Panc1 (cell line): ENCODE results near the gene RABGAP1L. TPM values are rescaled to one million over a fixed set of nuclear protein-coding genes. Genes with fewer than 3 reads are reported as not detected.

ENCODE experiments used
- ATAC-seq: fragments of 200-7000 bp; cut with Tn5 transposase; 2 replicates; pipeline ENCODE4 v1.9.1; 2020; ENCODE audit warnings: mild to moderate bottlenecking, moderate library complexity
- BruUV-seq: library from RNA; stranded (reverse); fragments of 400-500 nt; replicated peaks from 2 replicates; lab custom pipeline; 2021; lab: Mats Ljungman, UMichigan
- CTCF ChIA-PET: fragments of 300-600 bp; sonication (Branson Sonifier 250); formaldehyde crosslinking; loops from one replicate; lab custom pipeline; 2022; ENCODE audit warnings: antibody characterized with exemption; lab: Charles Lee
- POLR2A ChIA-PET: fragments of 300-600 bp; sonication (Branson Sonifier 250); formaldehyde crosslinking; loops from one replicate; lab custom pipeline; 2022; ENCODE audit warnings: antibody characterized with exemption; lab: Charles Lee
- DNase-seq: peaks from one replicate; pipeline ENCODE4 v3.0.0-alpha.2; 2010; ENCODE audit warnings: low read depth, low spot score
- H3K27ac ChIP-seq: 2 replicates; pipeline ENCODE4 v1.5.1; 2011; ENCODE audit warnings: mild to moderate bottlenecking, low read length, inconsistent platforms
- H3K27me3 ChIP-seq: fragments of 200-500 bp; sonication (Bioruptor generic); 2 replicates; pipeline ENCODE4 v1.6.0; 2014; ENCODE audit warnings: low read length, inconsistent platforms; ENCODE audit not compliant: control insufficient read depth, insufficient read depth
- H3K36me3 ChIP-seq: fragments of 200-500 bp; sonication (Bioruptor generic); 2 replicates; pipeline ENCODE4 v1.5.1; 2014; ENCODE audit warnings: inconsistent platforms, mild to moderate bottlenecking, low read length, moderate library complexity; ENCODE audit not compliant: control insufficient read depth, insufficient read depth
- H3K4me1 ChIP-seq: 2 replicates; pipeline ENCODE4 v1.5.1; 2011; ENCODE audit warnings: inconsistent platforms, mild to moderate bottlenecking, low read length, moderate library complexity; ENCODE audit not compliant: control insufficient read depth, insufficient read depth
- H3K4me3 ChIP-seq, 2 experiments: 2 replicates each; pipeline ENCODE4 v1.5.1; 2011 to 2012; ENCODE audit warnings: low read depth in 2 of 2, low read length in 2 of 2, mild to moderate bottlenecking in 2 of 2, inconsistent platforms in 1 of 2, moderate library complexity in 1 of 2
- H3K9me3 ChIP-seq: fragments of 200-500 bp; sonication (Bioruptor generic); 2 replicates; pipeline ENCODE4 v1.5.1; 2014; ENCODE audit warnings: low read depth, mild to moderate bottlenecking, inconsistent platforms, low read length, moderate library complexity; ENCODE audit not compliant: control insufficient read depth, insufficient read depth
- POLR2AphosphoS5 ChIP-seq: IDR thresholded peaks from 2 replicates; pipeline ENCODE4 v1.6.1; 2012; ENCODE audit warnings: mild to moderate bottlenecking, low read depth, low read length, moderate library complexity
- REST ChIP-seq, 2 experiments: IDR thresholded peaks; 2 replicates each; pipeline ENCODE4 v1.6.1; 2011 to 2012; ENCODE audit warnings: low read depth in 2 of 2, control low read depth in 1 of 2, low read length in 1 of 2, mild to moderate bottlenecking in 1 of 2, moderate library complexity in 1 of 2; ENCODE audit not compliant: insufficient read depth in 1 of 2
- SIN3A ChIP-seq: IDR thresholded peaks from 2 replicates; pipeline ENCODE4 v1.6.1; 2012; ENCODE audit warnings: low read depth, mild to moderate bottlenecking, low read length, moderate library complexity, borderline replicate concordance; ENCODE audit not compliant: insufficient read depth
- TCF7L2 ChIP-seq: IDR thresholded peaks from 2 replicates; pipeline ENCODE4 v1.6.1; 2011; ENCODE audit warnings: mild to moderate bottlenecking, low read depth, low read length, inconsistent platforms
- in situ Hi-C: cut with HindIII; loops from 2 replicates; pipeline ENCODE4 v1.10.0; 2016; ENCODE audit warnings: low sequenced_read_pairs, low pct_unique_long_range_greater_than_20kb
- intact Hi-C: fragments of 100-400 bp; cut with micrococcal nuclease; formaldehyde crosslinking; loops from one replicate; pipeline ENCODE4 v1.10.0; 2022; ENCODE audit not compliant: unreplicated experiment
- total RNA-seq: library from RNA; stranded (reverse); gene quantifications from one replicate; pipeline ENCODE4 v1.2.1, GENCODE V29; 2021; ENCODE audit not compliant: unreplicated experiment
- TF ChIP-seq, protein P1 (sequence below): fragments of 450-650 bp; IDR thresholded peaks from 2 replicates; pipeline ENCODE4 v1.5.1; 2017; ENCODE audit warnings: mild to moderate bottlenecking

Gene RABGAP1L
- total RNA-seq, 1 experiment from 2014 or later, result 37.0 TPM

DNA sequence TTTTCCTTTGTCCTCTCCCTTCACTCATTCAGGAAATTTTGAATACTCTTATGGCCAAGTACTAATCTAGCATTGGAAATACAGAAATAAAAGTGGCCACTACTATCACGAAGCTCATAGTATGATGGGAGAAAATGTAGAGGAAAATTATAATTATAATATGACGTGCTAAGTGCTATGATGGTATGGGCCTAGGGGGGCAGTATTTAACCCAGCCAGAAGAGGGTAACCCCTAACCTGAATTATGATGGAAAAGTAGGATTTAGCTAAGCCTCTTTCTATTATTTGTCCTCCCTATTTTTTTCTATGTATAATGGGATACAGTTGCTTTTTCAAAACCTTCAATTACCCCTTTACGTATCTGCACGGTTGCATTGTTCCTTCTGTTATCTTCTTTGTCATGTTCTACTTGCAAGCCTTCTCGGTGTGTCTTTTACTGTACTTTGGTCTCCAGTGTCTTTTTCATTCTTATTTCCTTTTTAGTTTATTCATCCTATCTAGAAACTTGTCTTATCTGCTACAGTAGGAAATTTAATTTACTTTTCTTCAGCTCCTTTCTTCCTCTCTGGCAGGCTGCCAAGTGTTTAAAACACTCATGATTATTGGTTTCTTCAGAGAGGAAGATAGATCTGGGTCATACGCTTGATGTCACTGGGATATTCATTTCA lies 199.6 kb downstream of the RABGAP1L start:
- DNase-seq (no peak), ATAC-seq (no peak)
- ChIA-PET CTCF (no interaction called here), POLR2A (no interaction called here)
- BruUV-seq, result no TSS peak
- H3K36me3 ChIP-seq, result no peaks in the 10 kb centered on the region
- no peak overlapping the region for H3K27ac ChIP-seq
- H3K4me3 ChIP-seq, result no peak overlapping the region
- TF ChIP-seq POLR2AphosphoS5, result no peak
- TF ChIP-seq, protein P1, sequence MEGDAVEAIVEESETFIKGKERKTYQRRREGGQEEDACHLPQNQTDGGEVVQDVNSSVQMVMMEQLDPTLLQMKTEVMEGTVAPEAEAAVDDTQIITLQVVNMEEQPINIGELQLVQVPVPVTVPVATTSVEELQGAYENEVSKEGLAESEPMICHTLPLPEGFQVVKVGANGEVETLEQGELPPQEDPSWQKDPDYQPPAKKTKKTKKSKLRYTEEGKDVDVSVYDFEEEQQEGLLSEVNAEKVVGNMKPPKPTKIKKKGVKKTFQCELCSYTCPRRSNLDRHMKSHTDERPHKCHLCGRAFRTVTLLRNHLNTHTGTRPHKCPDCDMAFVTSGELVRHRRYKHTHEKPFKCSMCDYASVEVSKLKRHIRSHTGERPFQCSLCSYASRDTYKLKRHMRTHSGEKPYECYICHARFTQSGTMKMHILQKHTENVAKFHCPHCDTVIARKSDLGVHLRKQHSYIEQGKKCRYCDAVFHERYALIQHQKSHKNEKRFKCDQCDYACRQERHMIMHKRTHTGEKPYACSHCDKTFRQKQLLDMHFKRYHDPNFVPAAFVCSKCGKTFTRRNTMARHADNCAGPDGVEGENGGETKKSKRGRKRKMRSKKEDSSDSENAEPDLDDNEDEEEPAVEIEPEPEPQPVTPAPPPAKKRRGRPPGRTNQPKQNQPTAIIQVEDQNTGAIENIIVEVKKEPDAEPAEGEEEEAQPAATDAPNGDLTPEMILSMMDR, result no peak; the same call in 1 of the 2 replicates
- TF ChIP-seq REST (IDR thresholded peaks at IDR 0.05; ENCODE audit: insufficient read depth in 1 of 2, low read depth in 2 of 2, low read length in 1 of 2), result no peak
- no peak for TF ChIP-seq TCF7L2
- no peak for TF ChIP-seq SIN3A
- H3K9me3 ChIP-seq, result no peaks in the 10 kb centered on the region
- in situ Hi-C loops (no loop called here), intact Hi-C loops (no loop called here)
- no peaks in the 10 kb centered on the region for H3K27me3 ChIP-seq
- no peaks in the 10 kb centered on the region for H3K4me1 ChIP-seq

GRCh38 chr1:174359454-174359805 lies 200.1 kb downstream of the RABGAP1L start:
- no TSS peak for BruUV-seq
- Histone ChIP-seq H3K9me3 (no peaks in the 10 kb centered on the region), H3K4me3 (no peak overlapping the region), H3K27ac (no peak overlapping the region), H3K27me3 (no peaks in the 10 kb centered on the region), H3K4me1 (no peaks in the 10 kb centered on the region), H3K36me3 (no peaks in the 10 kb centered on the region)
- in situ Hi-C loops (no loop called here), intact Hi-C loops (no loop called here)
- no peak for ATAC-seq
- CTCF ChIA-PET, result no interaction called here
- TF ChIP-seq TCF7L2 (no peak), REST (IDR thresholded peaks at IDR 0.05; ENCODE audit: insufficient read depth in 1 of 2, low read depth in 2 of 2, low read length in 1 of 2) (no peak), SIN3A (no peak), POLR2AphosphoS5 (no peak)
- POLR2A ChIA-PET, result no interaction called here
- DNase-seq, result no peak
